Chondrocyte (in vitro differentiated cells): Measurements from ENCODE around the gene MACROH2A1. TPM values are rescaled to one million over a fixed set of nuclear protein-coding genes. Genes with fewer than 3 reads are reported as not detected.

Source experiments
- DNase-seq: peaks from one replicate; pipeline ENCODE4 v3.0.0; 2021; ENCODE audit warnings: mixed read lengths, low spot score
- H3K27ac Mint-ChIP-seq: one replicate; pipeline ENCODE4 v1.8.0; 2021; ENCODE audit warnings: mild to moderate bottlenecking, moderate library complexity, mixed read lengths; ENCODE audit not compliant: unreplicated experiment
- H3K27me3 Mint-ChIP-seq: 2 replicates; pipeline ENCODE4 v1.8.0; 2021; ENCODE audit warnings: low read depth, mixed read lengths
- H3K36me3 Mint-ChIP-seq: 2 replicates; pipeline ENCODE4 v1.8.0; 2021; ENCODE audit warnings: low read depth, mixed read lengths
- H3K4me1 Mint-ChIP-seq: 2 replicates; pipeline ENCODE4 v1.8.0; 2021; ENCODE audit warnings: low read depth, mild to moderate bottlenecking, mixed read lengths
- H3K4me3 Mint-ChIP-seq: one replicate; pipeline ENCODE4 v1.8.0; 2021; ENCODE audit warnings: mild to moderate bottlenecking, moderate library complexity, mixed read lengths; ENCODE audit not compliant: unreplicated experiment
- H3K9me3 Mint-ChIP-seq: 2 replicates; pipeline ENCODE4 v1.8.0; 2021; ENCODE audit warnings: low read depth, mixed read lengths
- CTCF ChIP-seq: fragments of 200-600 bp; sonication (generic); IDR thresholded peaks from 2 replicates; pipeline ENCODE4 v1.5.0; 2021; ENCODE audit warnings: antibody characterized with exemption, mild to moderate bottlenecking, moderate library complexity
- total RNA-seq: library from RNA; stranded (reverse); gene quantifications from 3 replicates; pipeline ENCODE4 v1.2.1, GENCODE V29; 2021

MACROH2A1 gene
- total RNA-seq, 1 donor from 2014 or later: 100 TPM

- Mint-ChIP-seq H3K36me3 (no peaks in the 10 kb centered on the region), H3K4me1 (peaks cover 14% of the 10 kb centered on the region), H3K27ac (no peak overlapping the region), H3K9me3 (peaks cover 3% of the 10 kb centered on the region), H3K4me3 (no peak overlapping the region), H3K27me3 (no peaks in the 10 kb centered on the region)
- no peak for DNase-seq
- TF ChIP-seq CTCF: no peak
Observed at GRCh38 chr5:135442431-135443160, 43.6 kb upstream of the MACROH2A1 start.

GRCh38 chr5:135441919-135442318, 42.9 kb upstream of the MACROH2A1 start:
- Mint-ChIP-seq H3K27me3 (no peaks in the 10 kb centered on the region), H3K36me3 (no peaks in the 10 kb centered on the region), H3K4me3 (no peak overlapping the region), H3K27ac (no peak overlapping the region), H3K4me1 (peaks cover 14% of the 10 kb centered on the region), H3K9me3 (no peaks in the 10 kb centered on the region)
- TF ChIP-seq CTCF: no peak
- no peak for DNase-seq

- Mint-ChIP-seq H3K27me3 (no peaks in the 10 kb centered on the region), H3K27ac (no peak overlapping the region), H3K4me3 (no peak overlapping the region), H3K9me3 (no peaks in the 10 kb centered on the region), H3K4me1 (peaks cover 14% of the 10 kb centered on the region), H3K36me3 (no peaks in the 10 kb centered on the region)
- DNase-seq: no peak
- TF ChIP-seq CTCF: no peak
Observed at GRCh38 chr5:135441350-135441831, 42.4 kb upstream of the MACROH2A1 start.

- Mint-ChIP-seq H3K27ac (no peak overlapping the region), H3K9me3 (no peaks in the 10 kb centered on the region), H3K4me1 (peaks cover 14% of the 10 kb centered on the region), H3K36me3 (no peaks in the 10 kb centered on the region), H3K27me3 (no peaks in the 10 kb centered on the region), H3K4me3 (no peak overlapping the region)
- TF ChIP-seq CTCF: no peak
- DNase-seq: no peak
Observed at GRCh38 chr5:135440916-135441315, 41.9 kb upstream of the MACROH2A1 start.

- no peak overlapping the region for H3K27ac Mint-ChIP-seq
- H3K9me3 Mint-ChIP-seq: no peaks in the 10 kb centered on the region
- no peaks in the 10 kb centered on the region for H3K27me3 Mint-ChIP-seq
- no peaks in the 10 kb centered on the region for H3K36me3 Mint-ChIP-seq
- peaks cover 14% of the 10 kb centered on the region for H3K4me1 Mint-ChIP-seq
- no peak for DNase-seq
- no peak for TF ChIP-seq CTCF
- no peak overlapping the region for H3K4me3 Mint-ChIP-seq
Observed at GRCh38 chr5:135439231-135440205, 40.5 kb upstream of the MACROH2A1 start.
